Stimulated activated CD4-positive, alpha-beta T cell treated with anti-CD3 and anti-CD28 coated beads, Interleukin-15, amount 100 ng/mL, for 24 hours (primary cell): ENCODE results near the gene TBC1D22A.
"Not testable (repeated sequence)": the region's sequence is repeated elsewhere in the genome, so short reads cannot be mapped to it uniquely, and the experiment has no call there.

Experiments
- DNase-seq: peaks from one replicate; pipeline ENCODE4 v3.0.0-alpha.2; 2020

TBC1D22A gene

DNA sequence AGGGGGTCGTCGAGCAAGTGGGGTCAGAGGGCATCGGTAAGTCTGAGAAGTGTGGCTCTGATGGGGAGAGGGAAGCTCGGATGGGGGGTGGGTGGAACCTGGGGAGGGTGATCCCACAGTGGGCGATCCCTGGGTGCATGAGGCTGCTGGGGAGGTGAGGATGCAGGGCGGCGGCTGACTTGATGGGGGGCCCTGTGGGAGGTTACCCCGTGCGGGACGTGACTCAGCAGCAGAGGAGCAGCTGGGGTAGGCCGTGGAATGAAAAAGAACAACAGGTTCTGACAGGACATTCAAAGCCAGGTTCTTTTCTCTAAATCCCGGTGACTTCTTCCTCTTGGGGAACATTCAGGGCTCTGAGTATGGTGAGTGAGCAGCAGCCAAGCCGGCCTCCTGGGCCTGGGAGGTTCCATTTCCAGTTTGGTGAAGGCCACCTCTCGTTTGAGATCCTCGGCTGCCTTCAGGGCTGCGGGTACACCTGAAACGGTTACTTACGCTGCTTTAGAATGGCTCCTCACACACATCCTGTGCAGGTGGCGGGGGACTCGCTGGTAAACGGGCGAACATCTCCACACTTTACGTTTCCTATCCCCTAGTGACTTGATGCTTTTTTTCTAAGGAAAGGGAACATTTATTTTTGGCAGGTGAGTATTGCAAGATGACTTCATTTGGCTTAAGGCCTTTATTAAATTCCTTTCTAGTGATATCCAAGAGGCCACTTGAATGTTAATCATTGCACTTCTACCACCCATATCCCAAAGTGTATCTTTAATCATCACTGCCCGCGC lies 278.2 kb downstream of the TBC1D22A start:
- DNase-seq = no peak

GRCh38 chr22:47041271-47042115 lies 279.0 kb downstream of the TBC1D22A start:
- DNase-seq = no peak

DNA sequence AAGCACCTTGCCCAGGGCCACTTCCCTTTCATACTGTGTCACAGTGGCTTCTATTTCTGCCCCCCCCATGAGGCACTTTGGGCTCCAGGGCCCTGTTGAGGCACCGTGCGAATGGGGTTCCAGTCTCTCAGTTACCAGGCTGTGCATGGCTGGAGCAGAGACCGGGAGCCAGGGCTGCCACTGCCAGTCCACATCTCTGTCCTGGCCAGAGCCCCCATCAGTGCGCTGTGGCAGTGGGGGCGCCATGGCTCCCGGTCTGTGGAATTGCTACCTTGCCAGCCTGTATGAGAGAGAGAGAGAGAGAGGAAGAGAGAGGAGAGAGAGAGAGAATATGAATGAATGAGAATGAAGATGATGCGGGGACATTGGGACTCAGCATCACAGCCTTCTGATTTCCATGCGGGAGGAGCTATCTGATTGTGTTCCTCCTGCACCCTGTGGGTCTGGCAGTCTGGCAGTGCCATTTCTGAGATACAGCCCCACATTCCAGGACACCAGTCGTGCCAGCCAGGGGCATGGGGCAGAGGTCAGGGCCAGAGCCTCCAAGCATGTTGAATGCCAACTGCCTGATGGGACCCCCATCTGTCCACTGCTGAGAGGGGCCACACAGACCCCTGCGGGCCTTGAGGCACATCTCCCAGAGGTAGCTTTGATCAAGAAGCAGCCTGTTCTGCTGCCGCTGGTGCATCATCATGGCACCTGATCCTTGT lies 279.8 kb downstream of the TBC1D22A start:
- no peak for DNase-seq

DNA sequence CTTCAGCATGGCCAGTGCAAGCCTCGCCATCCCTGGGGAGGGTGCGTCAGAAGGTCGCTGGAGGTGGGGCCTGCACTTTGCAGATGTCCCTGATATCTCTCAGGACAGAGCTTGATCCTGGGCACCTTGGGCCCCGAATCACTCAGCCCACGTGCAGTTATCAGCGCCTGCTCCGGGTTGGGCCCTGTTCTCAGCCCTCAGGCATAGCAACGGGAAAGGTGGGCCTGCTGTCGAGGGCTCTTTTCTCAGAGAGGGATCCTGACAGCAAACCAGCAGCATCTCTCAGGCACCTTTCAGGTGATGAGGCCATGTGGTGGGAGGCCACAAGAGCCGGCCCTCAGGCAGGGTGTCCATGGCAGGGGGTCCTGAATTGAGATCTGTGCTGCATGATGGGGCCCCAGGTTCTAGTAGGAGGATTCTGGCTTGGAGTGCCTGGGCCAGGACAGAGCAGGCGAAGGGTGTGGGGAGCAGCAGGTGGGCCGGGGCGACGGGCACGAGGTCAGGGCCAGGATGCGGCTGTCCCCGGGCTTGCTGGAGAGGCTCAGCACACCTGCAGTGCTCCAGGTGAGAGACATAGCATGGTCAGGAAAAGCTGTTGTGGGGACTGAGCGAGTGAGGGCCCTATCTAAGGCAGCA lies 280.5 kb downstream of the TBC1D22A start:
- DNase-seq = no peak

DNA sequence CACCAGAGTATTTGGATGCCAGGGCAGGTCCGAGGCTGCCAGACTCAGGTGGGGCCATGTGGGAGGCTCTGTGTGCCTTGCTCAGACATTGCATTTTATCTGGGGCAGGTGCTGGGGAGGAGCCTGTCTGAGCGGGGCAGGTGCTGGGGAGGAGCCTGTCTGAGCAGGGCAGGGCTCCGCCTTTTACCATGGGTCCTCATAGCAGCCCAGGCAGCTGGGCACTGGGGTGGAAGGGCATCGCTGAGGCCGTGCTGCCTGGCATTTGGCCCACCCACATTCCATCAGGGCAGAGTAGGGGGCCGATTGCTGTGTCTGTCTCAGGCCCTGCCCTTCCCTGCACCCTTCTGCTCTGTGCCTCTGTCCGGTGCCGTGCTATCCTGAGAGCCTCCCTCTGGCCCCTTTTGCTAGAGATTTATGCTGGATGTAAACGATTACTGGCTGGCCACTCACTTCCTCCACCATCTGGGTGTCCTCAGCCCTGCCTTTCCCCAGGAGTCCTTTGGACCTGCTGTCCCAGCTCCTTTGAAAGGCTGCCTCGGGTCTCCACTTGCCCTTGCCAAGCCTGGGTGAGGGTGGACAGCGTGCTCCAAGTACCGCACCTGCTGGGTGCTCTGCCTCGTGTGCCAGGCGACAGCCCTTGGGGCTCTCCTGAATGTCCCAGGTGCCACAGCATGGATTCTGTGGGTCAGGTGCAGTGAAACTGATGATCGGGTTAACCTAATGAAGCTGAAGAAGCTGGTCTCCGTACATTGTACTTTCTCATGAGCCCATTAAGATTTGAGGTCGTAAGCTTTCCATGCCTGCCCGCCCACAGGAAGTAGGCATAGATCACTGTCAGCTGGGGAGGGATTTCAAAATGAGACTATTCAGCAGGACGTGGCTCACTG lies 281.6 kb downstream of the TBC1D22A start:
- peak; percentile 16 for DNase-seq

DNA sequence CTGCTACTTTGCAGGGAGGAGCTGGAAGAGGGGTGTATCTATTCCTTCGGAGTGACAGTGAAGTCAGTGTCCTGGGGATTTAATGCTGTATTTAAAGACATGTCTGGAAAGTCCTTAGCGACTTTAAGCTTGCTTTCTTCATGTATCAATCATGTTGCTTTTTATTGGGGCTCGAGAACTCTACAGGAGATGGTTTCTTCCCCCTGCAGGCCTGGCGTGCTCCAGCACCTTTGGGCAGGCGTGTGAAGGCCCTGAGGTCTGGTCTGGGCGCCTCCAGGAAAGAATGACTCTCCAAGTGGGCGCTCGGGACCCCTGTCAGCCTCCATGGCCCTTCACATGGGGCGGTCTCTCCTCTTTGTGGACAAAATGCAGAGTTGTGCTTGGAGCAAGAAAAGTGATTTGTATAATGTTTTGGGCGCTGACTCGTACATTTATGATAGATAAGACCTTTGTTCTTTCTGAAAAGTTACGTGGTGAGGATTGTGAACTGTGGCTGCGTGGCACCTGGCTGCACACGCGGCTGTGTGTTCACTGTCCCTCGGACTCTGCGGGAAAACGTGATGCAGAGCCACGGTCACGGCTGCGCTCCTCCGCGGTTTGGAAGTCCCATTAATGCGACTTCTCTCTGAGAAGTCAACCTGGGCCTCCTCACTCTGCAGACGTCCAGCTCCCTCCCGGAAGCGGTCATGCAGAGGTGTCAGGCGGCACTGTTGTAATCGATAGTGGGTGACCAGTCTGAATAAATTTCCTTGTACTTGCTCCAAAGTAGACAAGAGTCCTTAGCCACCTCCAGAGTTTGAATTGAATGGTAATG lies 282.5 kb downstream of the TBC1D22A start:
- no peak for DNase-seq

- DNase-seq = no peak
Observed at GRCh38 chr22:47045691-47046410, 283.4 kb downstream of the TBC1D22A start.

GRCh38 chr22:47046411-47047065 lies 284.1 kb downstream of the TBC1D22A start:
- DNase-seq = no peak

GRCh38 chr22:47047321-47048122 lies 285.1 kb downstream of the TBC1D22A start:
- no peak for DNase-seq

DNA sequence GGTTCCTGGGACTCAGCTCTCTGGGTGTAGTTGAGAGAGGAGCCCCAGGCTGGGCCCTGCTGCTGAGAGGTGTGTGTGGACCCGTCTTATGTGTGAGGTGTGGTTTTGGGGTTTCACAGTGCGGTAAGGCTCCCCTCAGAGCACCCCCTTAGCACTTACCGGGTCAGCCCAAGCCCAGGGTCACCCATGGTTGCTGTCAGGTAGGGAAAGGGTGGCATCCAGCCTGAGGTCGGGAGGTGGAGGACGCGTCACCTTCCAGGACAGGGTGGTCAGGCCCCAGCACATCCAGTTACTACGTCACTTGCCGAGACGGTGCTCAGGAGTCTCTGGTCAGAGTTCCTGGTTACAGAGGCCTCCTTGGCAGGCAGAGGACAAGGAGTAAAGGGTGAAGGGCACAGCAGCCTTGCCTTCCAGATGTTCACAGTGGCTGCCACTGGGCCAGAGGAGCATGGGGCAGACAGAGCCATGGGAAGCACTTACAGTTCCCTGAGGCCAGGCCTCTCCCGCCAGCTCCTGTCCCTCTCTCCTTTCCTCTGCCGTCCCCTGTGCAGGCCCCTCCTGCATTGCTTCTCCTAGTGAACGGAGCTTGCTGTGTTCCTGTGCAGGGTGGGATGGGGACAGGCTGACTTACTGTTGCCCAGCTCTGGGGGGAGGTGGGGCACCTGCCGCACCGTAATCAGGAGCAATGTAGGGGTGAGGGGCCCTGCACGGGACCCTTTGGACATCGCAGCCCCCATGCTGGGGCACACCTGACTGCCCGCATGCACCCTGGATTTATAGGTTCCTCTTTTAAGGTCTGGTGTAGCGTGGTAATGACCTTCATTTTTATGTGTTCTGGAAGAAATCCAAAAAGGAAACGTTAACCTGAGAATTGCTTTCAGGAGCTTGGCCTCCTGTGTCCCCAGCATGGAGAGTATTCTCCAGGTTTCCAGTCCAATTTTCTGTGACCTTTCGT lies 285.9 kb downstream of the TBC1D22A start:
- DNase-seq = no peak

DNA sequence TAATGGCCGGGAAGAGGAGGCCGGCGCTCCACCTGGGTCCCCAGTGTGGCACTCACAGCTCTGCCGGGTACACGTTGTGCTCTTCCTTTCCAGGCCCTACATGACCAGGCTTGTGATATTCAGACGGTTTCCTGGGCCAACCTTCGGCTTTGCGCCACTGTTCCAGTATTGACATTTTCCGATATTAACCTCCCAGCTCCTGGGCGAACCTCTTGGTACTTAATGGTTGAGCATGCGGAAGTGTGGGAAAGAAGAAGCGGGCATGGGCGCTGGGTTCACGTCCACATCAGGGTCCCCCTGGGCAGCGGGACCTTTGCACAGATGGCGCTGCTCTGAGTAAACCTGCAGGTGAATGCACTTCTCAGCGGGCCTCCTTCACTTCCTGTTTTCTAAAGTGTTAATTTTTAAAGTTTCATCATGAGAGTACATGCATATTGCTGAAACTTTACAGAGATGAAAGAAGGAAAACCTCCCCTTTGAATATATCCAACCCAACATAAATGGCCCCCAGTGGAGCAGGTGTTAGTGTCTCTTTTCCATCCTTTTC lies 286.7 kb downstream of the TBC1D22A start:
- DNase-seq = no peak

- not testable (repeated sequence) for DNase-seq
Observed at GRCh38 chr22:47049736-47050400, 287.4 kb downstream of the TBC1D22A start.

GRCh38 chr22:47050401-47051051 lies 288.1 kb downstream of the TBC1D22A start:
- DNase-seq = no peak

DNA sequence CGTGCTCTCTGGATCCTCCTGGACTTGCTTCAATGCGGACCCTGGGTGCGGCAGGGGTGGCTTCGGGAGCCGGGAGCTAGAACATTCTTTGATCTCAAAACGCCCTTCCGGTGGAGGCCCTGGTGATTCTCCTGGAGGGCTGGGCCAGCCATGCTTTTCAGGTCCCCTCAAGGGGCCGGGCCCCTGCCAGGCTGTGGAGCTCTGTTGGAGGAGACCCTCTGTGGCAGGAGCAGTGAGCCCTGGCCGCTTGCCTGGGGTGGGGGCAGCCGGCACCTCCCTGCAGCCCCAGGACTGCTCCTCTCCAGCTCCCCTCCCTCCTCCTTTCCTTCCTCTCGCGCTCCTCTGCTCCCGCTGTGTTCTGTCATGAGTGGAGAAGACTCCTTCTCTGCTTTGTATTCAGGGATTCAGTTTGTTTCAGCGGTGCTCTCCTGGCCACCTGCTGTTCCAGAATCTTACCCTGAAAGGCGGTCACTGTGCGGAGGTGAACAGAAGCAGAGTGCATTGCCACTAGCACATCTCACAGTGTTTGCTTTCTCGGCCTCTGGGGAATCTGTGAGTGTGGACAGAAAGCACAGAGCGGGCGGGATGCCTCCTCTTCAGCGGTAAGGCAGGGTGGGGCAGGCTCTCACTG lies 289.1 kb downstream of the TBC1D22A start:
- DNase-seq = no peak

- DNase-seq = no peak
Observed at GRCh38 chr22:47052236-47053012, 290.0 kb downstream of the TBC1D22A start.
